HG03378 (cell line): ENCODE measurements around the gene IL17RC.
"Not testable (repeated sequence)": the region's sequence is repeated elsewhere in the genome, so short reads cannot be mapped to it uniquely, and the experiment has no call there.

Source experiments
- ATAC-seq: cut with Tn5 transposase; IDR thresholded peaks from one replicate; pipeline ENCODE4 v1.9.1; 2021; ENCODE audit warnings: mild to moderate bottlenecking, moderate library complexity; ENCODE audit not compliant: unreplicated experiment

IL17RC gene

GRCh38 chr3:9891072-9891622, 25.8 kb upstream of the IL17RC start:
- ATAC-seq = no peak

GRCh38 chr3:9893739-9894138, 23.2 kb upstream of the IL17RC start:
- ATAC-seq = no peak

- not testable (repeated sequence) for ATAC-seq
Measured at GRCh38 chr3:9895715-9896114, 21.2 kb upstream of the IL17RC start.

GRCh38 chr3:9896755-9897407, 20.0 kb upstream of the IL17RC start:
- not testable (repeated sequence) for ATAC-seq

- ATAC-seq = no peak
Measured at GRCh38 chr3:9897408-9898372, 19.2 kb upstream of the IL17RC start.

GRCh38 chr3:9898467-9899241, 18.2 kb upstream of the IL17RC start:
- no peak for ATAC-seq

- no peak for ATAC-seq
Measured at GRCh38 chr3:9899289-9899791, 17.6 kb upstream of the IL17RC start.

GRCh38 chr3:9900965-9901415, 15.9 kb upstream of the IL17RC start:
- not testable (repeated sequence) for ATAC-seq

- no peak for ATAC-seq
Measured at GRCh38 chr3:9901967-9902366, 14.9 kb upstream of the IL17RC start.

- ATAC-seq = no peak
Measured at GRCh38 chr3:9902372-9903237, 14.3 kb upstream of the IL17RC start, which contains the start of gene IL17RE. Gene IL17RE (plus strand): TSS chr3:9902848. CDS start chr3:9902933, 85 bp downstream.

- ATAC-seq = no peak
Measured at GRCh38 chr3:9903238-9903624, 13.7 kb upstream of the IL17RC start.

GRCh38 chr3:9903904-9904303, 13.0 kb upstream of the IL17RC start:
- no peak for ATAC-seq

- ATAC-seq = no peak
Measured at GRCh38 chr3:9906480-9906879, 10.4 kb upstream of the IL17RC start.

- no peak for ATAC-seq
Measured at GRCh38 chr3:9908286-9908685, 8.6 kb upstream of the IL17RC start.

GRCh38 chr3:9909221-9910013, 7.5 kb upstream of the IL17RC start:
- ATAC-seq = no peak

GRCh38 chr3:9911863-9912262, 5.0 kb upstream of the IL17RC start:
- ATAC-seq = no peak

- no peak for ATAC-seq
Measured at GRCh38 chr3:9912294-9912935, 4.5 kb upstream of the IL17RC start.

- ATAC-seq = no peak
Measured at GRCh38 chr3:9913601-9914000, 3.3 kb upstream of the IL17RC start.
